Endothelial cell of umbilical vein (primary cell): ENCODE data around the gene DYNC1LI1. TPM values are rescaled to one million over a fixed set of nuclear protein-coding genes. Genes with fewer than 3 reads are reported as not detected.
A peak's percentile ranks its signal among the peaks of the same experiment; 100 is the strongest.

Source experiments
- BruUV-seq: library from RNA; stranded (reverse); fragments of 400-500 nt; replicated peaks from 2 replicates; lab custom pipeline; 2021; lab: Mats Ljungman, UMichigan
- CTCF ChIA-PET: fragments of 300-600, 350-600 bp; sonication (Branson Sonifier 250); formaldehyde crosslinking; loops from one replicate; lab custom pipeline; 2021; ENCODE audit warnings: antibody characterized with exemption, inconsistent platforms; lab: Charles Lee
- POLR2A ChIA-PET: fragments of 300-600, 350-600 bp; sonication (Branson Sonifier 250); formaldehyde crosslinking; loops from one replicate; lab custom pipeline; 2021; ENCODE audit warnings: antibody characterized with exemption, inconsistent platforms; lab: Charles Lee
- DNase-seq: peaks from one replicate; pipeline ENCODE4 v3.0.0-alpha.2; 2011; ENCODE audit warnings: low read depth, low spot score
- FAIRE-seq: peaks from 2 replicates; lab custom pipeline; 2011; peaks lifted over from hg19 to GRCh38; lab: Jason Lieb, UNC
- H2AFZ ChIP-seq: 2 replicates; pipeline ENCODE4 v1.6.0; 2012; ENCODE audit warnings: low read depth, low read length, control low read depth, inconsistent platforms
- H3K27ac ChIP-seq: 2 replicates; pipeline ENCODE4 v1.5.1; 2011; ENCODE audit warnings: low read depth, mild to moderate bottlenecking, control low read depth, low read length, moderate library complexity; ENCODE audit not compliant: insufficient read depth
- H3K27me3 ChIP-seq, 2 experiments: 2 replicates each; pipeline versions ENCODE4 v1.6.0 to v1.6.1; 2011; ENCODE audit warnings: low read length in 2 of 2, mixed read lengths in 1 of 2; ENCODE audit not compliant: control insufficient read depth in 2 of 2, insufficient read depth in 2 of 2
- H3K36me3 ChIP-seq, 2 experiments: 2 replicates in 1 of 2; 3 replicates in 1 of 2; pipeline ENCODE4 v1.5.1; 2011; ENCODE audit warnings: low read length in 2 of 2, mild to moderate bottlenecking in 1 of 2, moderate library complexity in 1 of 2; ENCODE audit not compliant: control insufficient read depth in 2 of 2, insufficient read depth in 2 of 2; ENCODE audit errors: extremely low read depth in 1 of 2
- H3K4me1 ChIP-seq: 3 replicates; pipeline ENCODE4 v1.5.1; 2011; ENCODE audit warnings: mild to moderate bottlenecking, low read length; ENCODE audit not compliant: control insufficient read depth, insufficient read depth; ENCODE audit errors: extremely low read depth
- H3K4me2 ChIP-seq: 2 replicates; pipeline ENCODE4 v1.6.1; 2011; ENCODE audit warnings: low read length, control low read depth, mixed read lengths; ENCODE audit not compliant: insufficient read depth
- H3K4me3 ChIP-seq, 3 experiments: fragments of 200-600 bp in 1 of 3; sonication (generic), shearing (Covaris generic) in 1 of 3; replicated peaks in 1 of 3; 2 replicates each; pipeline ENCODE4 v1.5.1; 2011 to 2016; ENCODE audit warnings: control low read depth in 3 of 3, low read length in 3 of 3, mild to moderate bottlenecking in 2 of 3, inconsistent platforms in 1 of 3, low read depth in 1 of 3, moderate library complexity in 1 of 3; ENCODE audit not compliant: insufficient read depth in 1 of 3
- H3K79me2 ChIP-seq: 2 replicates; pipeline ENCODE4 v1.6.0; 2012; ENCODE audit warnings: low read length, inconsistent platforms; ENCODE audit not compliant: control insufficient read depth, insufficient read depth
- H3K9ac ChIP-seq: replicated peaks from 2 replicates; pipeline ENCODE3; 2011; ENCODE audit warnings: low read length, control low read depth; ENCODE audit not compliant: insufficient read depth; ENCODE audit errors: extremely low read depth
- H3K9me1 ChIP-seq: replicated peaks from 3 replicates; pipeline ENCODE4 v1.6.0; 2011; ENCODE audit warnings: mild to moderate bottlenecking, low read length; ENCODE audit not compliant: control insufficient read depth, insufficient read depth; ENCODE audit errors: extremely low read depth
- H3K9me3 ChIP-seq: replicated peaks from 2 replicates; pipeline ENCODE4 v1.5.1; 2012; ENCODE audit warnings: low read length, inconsistent platforms; ENCODE audit not compliant: control insufficient read depth, insufficient read depth
- H4K20me1 ChIP-seq: replicated peaks from 2 replicates; pipeline ENCODE3; 2011; ENCODE audit warnings: mild to moderate bottlenecking, low read length; ENCODE audit not compliant: control insufficient read depth, insufficient read depth; ENCODE audit errors: extremely low read depth
- CTCF ChIP-seq, 2 donors: IDR thresholded peaks; 1 replicate in 1 of 2; 2 replicates in 1 of 2; pipeline ENCODE4 v1.5.1; 2011; ENCODE audit warnings: low read length in 2 of 2, mild to moderate bottlenecking in 2 of 2, moderate library complexity in 2 of 2, control low read depth in 1 of 2, inconsistent platforms in 1 of 2, low read depth in 1 of 2; ENCODE audit not compliant: insufficient read depth in 1 of 2; ENCODE audit errors: extremely low read depth in 1 of 2
- EZH2 ChIP-seq: IDR thresholded peaks from 2 replicates; pipeline ENCODE4 v1.6.1; 2012; ENCODE audit warnings: borderline replicate concordance, low read depth, mild to moderate bottlenecking, moderate library complexity, low read length, inconsistent platforms; ENCODE audit not compliant: severe bottlenecking
- FOS ChIP-seq: IDR thresholded peaks from 2 replicates; pipeline ENCODE4 v1.6.1; 2011; ENCODE audit warnings: mild to moderate bottlenecking, low read length, moderate library complexity, borderline replicate concordance; ENCODE audit not compliant: insufficient read depth
- GATA2 ChIP-seq: IDR thresholded peaks from 2 replicates; pipeline ENCODE4 v1.7.0; 2011; ENCODE audit warnings: low read depth, mild to moderate bottlenecking, moderate library complexity, mixed read lengths, low read length; ENCODE audit not compliant: insufficient read length, insufficient read depth
- JUN ChIP-seq: IDR thresholded peaks from 2 replicates; pipeline ENCODE4 v1.6.1; 2011; ENCODE audit warnings: borderline replicate concordance, low read depth; ENCODE audit not compliant: insufficient read length, insufficient read depth
- MAX ChIP-seq: IDR thresholded peaks from 2 replicates; pipeline ENCODE4 v1.6.1; 2011; ENCODE audit not compliant: insufficient read depth, insufficient read length
- MYC ChIP-seq: IDR thresholded peaks from one replicate; pipeline ENCODE4 v1.6.1; 2011; ENCODE audit warnings: mild to moderate bottlenecking, low read depth, low read length
- POLR2A ChIP-seq: IDR thresholded peaks from 2 replicates; pipeline ENCODE4 v1.6.1; 2012; ENCODE audit warnings: low read depth, mild to moderate bottlenecking, control low read depth, low read length
- POLR2AphosphoS5 ChIP-seq: IDR thresholded peaks from 2 replicates; pipeline ENCODE4 v1.6.1; 2012; ENCODE audit warnings: low read depth, mild to moderate bottlenecking, control low read depth, low read length, moderate library complexity; ENCODE audit not compliant: insufficient read depth
- dilution Hi-C: fragments of 300-500 bp; cut with MboI; formaldehyde crosslinking; loops from one replicate; pipeline ENCODE4 v1.15.0; 2019; ENCODE audit warnings: low sequenced_read_pairs; ENCODE audit not compliant: extremely low pct_ligation_motif_present
- intact Hi-C: fragments of 100-400 bp; cut with micrococcal nuclease; formaldehyde crosslinking; loops from one replicate; pipeline ENCODE4 v1.10.0; 2022
- polyA plus RNA-seq, 4 experiments: library from polyadenylated mRNA; depleted of rRNA in 3 of 4; stranded (reverse) in 3 of 4; unstranded in 1 of 4; fragments of >200 nt; gene quantifications; 2 replicates each; pipeline versions ENCODE4 v1.2.1 to v1.2.3, GENCODE V29; 2011 to 2012; ENCODE audit warnings: missing spikeins in 1 of 4
- total RNA-seq: library from RNA; stranded (reverse); gene quantifications from 2 replicates; pipeline ENCODE4 v1.2.3, GENCODE V29; 2021

Gene DYNC1LI1
- total and polyA plus RNA-seq, 2 donors (not counting 3 experiments of a cell fraction or from before 2014, with no cell fraction given): 14.9 to 47.6 TPM

- peak overlapping the region; percentile 77 for H2AFZ ChIP-seq
Measured at GRCh38 chr3:32614956-32615355, 44.3 kb upstream of the DYNC1LI1 start.

GRCh38 chr3:32613183-32613582, 42.5 kb upstream of the DYNC1LI1 start:
- ChIA-PET CTCF (interaction anchor here (1.8 kb wide), 1 partner anchor 103 kb away, joined by 6 read pairs; no protein-coding TSS in a partner anchor), POLR2A (no interaction called here)
- TF ChIP-seq POLR2AphosphoS5 (no peak), MAX (no peak), JUN (no peak), CTCF (IDR thresholded peaks at IDR 0.05; ENCODE audit: extremely low read depth in 1 of 2, insufficient read depth in 1 of 2, low read depth in 1 of 2, low read length in 2 of 2) (no peak), MYC (no peak), EZH2 (no peak)
- Histone ChIP-seq H3K79me2 (no peaks in the 10 kb centered on the region), H3K9me3 (no peaks in the 10 kb centered on the region), H3K9me1 (no peaks in the 10 kb centered on the region), H3K4me2 (no peak overlapping the region), H3K27me3 (peaks cover 2 to 3% of the 10 kb centered on the region in 2 experiments), H3K27ac (no peak overlapping the region), H4K20me1 (no peaks in the 10 kb centered on the region), H3K4me3 (no peak overlapping the region), H3K4me1 (peaks cover 8% of the 10 kb centered on the region), H2AFZ (no peak overlapping the region), H3K9ac (no peak overlapping the region), H3K36me3 (no peaks in the 10 kb centered on the region)
- no peak for DNase-seq
- intact Hi-C loops (no loop called here), dilution Hi-C loops (no loop called here)
- BruUV-seq: no TSS peak
- FAIRE-seq: no peak

More at GRCh38 chr3:32614956-32615355, 44.3 kb upstream of the DYNC1LI1 start:
- Histone ChIP-seq H3K27ac (no peak overlapping the region), H3K79me2 (no peaks in the 10 kb centered on the region), H3K9ac (no peak overlapping the region), H3K4me2 (peak overlapping the region; percentile 12), H4K20me1 (no peaks in the 10 kb centered on the region), H3K27me3 (peaks cover 2 to 3% of the 10 kb centered on the region in 2 experiments), H3K36me3 (no peaks in the 10 kb centered on the region), H3K4me1 (peaks cover 8% of the 10 kb centered on the region), H3K4me3 (no peak overlapping the region), H3K9me3 (no peaks in the 10 kb centered on the region), H3K9me1 (no peaks in the 10 kb centered on the region)
- ChIA-PET CTCF (no interaction called here), POLR2A (no interaction called here)
- TF ChIP-seq MAX: no peak
- no peak for TF ChIP-seq EZH2
- TF ChIP-seq FOS: peak; percentile 14
- no peak for TF ChIP-seq POLR2AphosphoS5
- no peak for TF ChIP-seq MYC
- no peak for TF ChIP-seq POLR2A
- peak; percentile 38 for TF ChIP-seq GATA2
- BruUV-seq: no TSS peak
- dilution Hi-C loops (no loop called here), intact Hi-C loops (no loop called here)
- peak; percentile 93 for FAIRE-seq
- DNase-seq: peak; percentile 74
